ENCODE results near the gene CWC22. TPM values are rescaled to one million over a fixed set of nuclear protein-coding genes. Genes with fewer than 3 reads are reported as not detected.

Gene CWC22
- total RNA-seq, 3 donors from 2014 or later (not counting 1 experiment from before 2014, with no cell fraction given): 14.9 to 20.3 (median 16.1) TPM

GRCh38 chr2:179974761-179975160 is 32.3 kb downstream of the CWC22 start:
- H3K27me3 ChIP-seq (ENCODE audit: control insufficient read depth, insufficient read depth, low read length): no peaks in the 10 kb centered on the region
- H3K4me3 Mint-ChIP-seq: no peak overlapping the region
- H3K36me3 Mint-ChIP-seq: peaks cover 23% of the 10 kb centered on the region
- H3K27ac ChIP-seq (ENCODE audit: low read length): no peak overlapping the region
- no peak overlapping the region for H3K27ac Mint-ChIP-seq
- no peaks in the 10 kb centered on the region for H3K9me3 Mint-ChIP-seq
- 99% methylated on average over 4 of the region's 5 CpGs for WGBS (ENCODE audit: insufficient coverage)
- no peak for TF ChIP-seq CTCF (IDR thresholded peaks at IDR 0.05)
- H3K27me3 Mint-ChIP-seq (ENCODE audit: low read depth in 2 of 2): no peaks in the 10 kb centered on the region
- intact Hi-C loops (cut with micrococcal nuclease): no loop called here
- no peak overlapping the region for H3K4me3 ChIP-seq (ENCODE audit: low read length)
- ATAC-seq (no peak), DNase-seq (no peak)
- H3K4me1 ChIP-seq (ENCODE audit: control insufficient read depth, insufficient read depth, low read length): no peaks in the 10 kb centered on the region
- H3K36me3 ChIP-seq (ENCODE audit: control insufficient read depth, insufficient read depth, low read length): peaks cover 56% of the 10 kb centered on the region
- no peaks in the 10 kb centered on the region for H3K4me1 Mint-ChIP-seq
- H3K9me3 ChIP-seq (ENCODE audit: control insufficient read depth, insufficient read depth, low read length): no peaks in the 10 kb centered on the region

GRCh38 chr2:179966778-179967394 is 40.2 kb downstream of the CWC22 start:
- no peak for TF ChIP-seq CTCF (IDR thresholded peaks at IDR 0.05)
- DNase-seq (no peak), ATAC-seq (no peak)
- Histone ChIP-seq H3K27me3 (ENCODE audit: control insufficient read depth, insufficient read depth, low read length) (no peaks in the 10 kb centered on the region), H3K4me1 (ENCODE audit: control insufficient read depth, insufficient read depth, low read length) (no peaks in the 10 kb centered on the region), H3K36me3 (ENCODE audit: control insufficient read depth, insufficient read depth, low read length) (peaks cover 69% of the 10 kb centered on the region), H3K9me3 (ENCODE audit: control insufficient read depth, insufficient read depth, low read length) (no peaks in the 10 kb centered on the region), H3K27ac (ENCODE audit: low read length) (no peak overlapping the region), H3K4me3 (ENCODE audit: low read length) (no peak overlapping the region)
- Mint-ChIP-seq H3K9me3 (no peaks in the 10 kb centered on the region), H3K27me3 (ENCODE audit: low read depth in 2 of 2) (no peaks in the 10 kb centered on the region), H3K4me1 (peaks cover 0 to 13% of the 10 kb centered on the region in 2 donors), H3K36me3 (peaks cover 27% of the 10 kb centered on the region), H3K4me3 (no peak overlapping the region), H3K27ac (peak overlapping the region in 1 of 2 donors; percentile 19)
- intact Hi-C loops (cut with micrococcal nuclease): no loop called here
- WGBS (ENCODE audit: insufficient coverage): 75% methylated on average over 2 of the region's 3 CpGs

GRCh38 chr2:179965291-179966258 is 41.5 kb downstream of the CWC22 start:
- Histone ChIP-seq H3K27me3 (ENCODE audit: control insufficient read depth, insufficient read depth, low read length) (no peaks in the 10 kb centered on the region), H3K4me3 (ENCODE audit: low read length) (no peak overlapping the region), H3K36me3 (ENCODE audit: control insufficient read depth, insufficient read depth, low read length) (peaks cover 64% of the 10 kb centered on the region), H3K9me3 (ENCODE audit: control insufficient read depth, insufficient read depth, low read length) (no peaks in the 10 kb centered on the region), H3K27ac (ENCODE audit: low read length) (no peak overlapping the region), H3K4me1 (ENCODE audit: control insufficient read depth, insufficient read depth, low read length) (no peaks in the 10 kb centered on the region)
- Mint-ChIP-seq H3K4me1 (peaks cover 0 to 13% of the 10 kb centered on the region in 2 donors), H3K36me3 (peaks cover 27% of the 10 kb centered on the region), H3K27ac (peak overlapping the region; percentile 3 to 5), H3K4me3 (no peak overlapping the region), H3K27me3 (ENCODE audit: low read depth in 2 of 2) (no peaks in the 10 kb centered on the region), H3K9me3 (no peaks in the 10 kb centered on the region)
- WGBS (ENCODE audit: insufficient coverage): 84% methylated on average over 4 of the region's 7 CpGs
- intact Hi-C loops (cut with micrococcal nuclease): no loop called here
- ATAC-seq (no peak), DNase-seq (no peak)
- TF ChIP-seq CTCF (IDR thresholded peaks at IDR 0.05): no peak

All from natural killer cell (primary cell).